Measurements from ENCODE around the gene CACNA2D4. TPM values are rescaled to one million over a fixed set of nuclear protein-coding genes. Genes with fewer than 3 reads are reported as not detected.

CACNA2D4 gene
- total and polyA plus RNA-seq, 2 of the 13 experiments (the other 11 are each of a cell fraction or from before 2014, with no cell fraction given): 14.2 to 136 TPM

GRCh38 chr12:1812650-1813302 is 105.7 kb downstream of the CACNA2D4 start (continued):
- no peak for TF ChIP-seq GTF3A (CRISPR knock-in tag; conservative IDR thresholded peaks at IDR 0.05)
- TF ChIP-seq, protein P1, sequence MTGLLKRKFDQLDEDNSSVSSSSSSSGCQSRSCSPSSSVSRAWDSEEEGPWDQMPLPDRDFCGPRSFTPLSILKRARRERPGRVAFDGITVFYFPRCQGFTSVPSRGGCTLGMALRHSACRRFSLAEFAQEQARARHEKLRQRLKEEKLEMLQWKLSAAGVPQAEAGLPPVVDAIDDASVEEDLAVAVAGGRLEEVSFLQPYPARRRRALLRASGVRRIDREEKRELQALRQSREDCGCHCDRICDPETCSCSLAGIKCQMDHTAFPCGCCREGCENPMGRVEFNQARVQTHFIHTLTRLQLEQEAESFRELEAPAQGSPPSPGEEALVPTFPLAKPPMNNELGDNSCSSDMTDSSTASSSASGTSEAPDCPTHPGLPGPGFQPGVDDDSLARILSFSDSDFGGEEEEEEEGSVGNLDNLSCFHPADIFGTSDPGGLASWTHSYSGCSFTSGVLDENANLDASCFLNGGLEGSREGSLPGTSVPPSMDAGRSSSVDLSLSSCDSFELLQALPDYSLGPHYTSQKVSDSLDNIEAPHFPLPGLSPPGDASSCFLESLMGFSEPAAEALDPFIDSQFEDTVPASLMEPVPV (CRISPR knock-in tag; IDR thresholded peaks at IDR 0.05): no peak
- no peak for TF ChIP-seq SNRNP70 (IDR thresholded peaks at IDR 0.05; ENCODE audit: low read depth, low read length)
- no peak for TF ChIP-seq THAP8 (CRISPR knock-in tag; IDR thresholded peaks at IDR 0.05; ENCODE audit: borderline replicate concordance)

DNA sequence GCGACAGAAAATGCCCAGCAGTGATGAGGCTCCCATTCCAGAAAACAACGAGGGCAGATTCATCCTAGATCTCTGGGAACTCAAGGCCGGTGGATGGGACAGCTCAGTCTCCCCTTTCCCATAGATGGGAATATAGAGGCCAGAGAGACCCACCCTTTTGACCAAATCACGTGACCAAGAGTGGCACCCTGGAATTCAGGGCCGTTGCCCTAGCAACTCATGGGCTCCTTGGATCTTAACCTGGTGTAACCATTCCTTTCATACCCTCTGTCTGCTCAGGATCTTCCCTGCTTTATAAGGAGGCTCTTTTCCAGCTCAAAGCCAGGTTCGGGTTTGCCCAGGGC is 106.5 kb downstream of the CACNA2D4 start:
- intact Hi-C loops (cut with micrococcal nuclease; ENCODE audit: unreplicated experiment): no loop called here
- TF ChIP-seq KLF12 (CRISPR knock-in tag; IDR thresholded peaks at IDR 0.05; ENCODE audit: borderline replicate concordance) (no peak), RFX3 (CRISPR knock-in tag; IDR thresholded peaks at IDR 0.05) (peak; percentile 73), HOXA3 (CRISPR knock-in tag; IDR thresholded peaks at IDR 0.05) (no peak), ZNF790 (CRISPR knock-in tag; IDR thresholded peaks at IDR 0.05; ENCODE audit: borderline replicate concordance) (no peak), CBX5 (CRISPR knock-in tag; IDR thresholded peaks at IDR 0.05; ENCODE audit: borderline replicate concordance) (no peak), RAD51 (IDR thresholded peaks at IDR 0.05; ENCODE audit: borderline replicate concordance) (peak; percentile 90), ZNF121 (CRISPR knock-in tag; IDR thresholded peaks at IDR 0.05) (peak; percentile 86), ZNF512B (CRISPR knock-in tag; IDR thresholded peaks at IDR 0.05; ENCODE audit: borderline replicate concordance) (no peak), SALL2 (CRISPR knock-in tag; IDR thresholded peaks at IDR 0.05) (no peak), RBM22 (optimal IDR thresholded peaks at IDR 0.05; ENCODE audit: low read length) (no peak), ZBTB38 (CRISPR knock-in tag; IDR thresholded peaks at IDR 0.05) (no peak), HDAC2 (CRISPR knock-in tag; IDR thresholded peaks at IDR 0.05) (peak; percentile 14; the same call in 1 of the 2 replicates), ZNF740 (CRISPR knock-in tag; IDR thresholded peaks at IDR 0.05) (0 out of 2 replicates have a peak, but pooled peaks have one; percentile 43)

More for the DNA sequence above, 106.5 kb downstream of the CACNA2D4 start:
- Histone ChIP-seq H3K79me2 (ENCODE audit: insufficient read depth, low read length) (peaks cover 4% of the 10 kb centered on the region), H3K4me2 (ENCODE audit: low read depth, low read length) (peak overlapping the region; percentile 89), H4K20me1 (ENCODE audit: insufficient read depth, low read length) (no peaks in the 10 kb centered on the region), H3K36me3 (replicated peaks in 1 of 2; ENCODE audit: control insufficient read depth in 1 of 2, insufficient read depth in 2 of 2, low read length in 2 of 2) (no peaks in the 10 kb centered on the region), H3K27ac (ENCODE audit: extremely low read length, insufficient read depth, low read length) (peak overlapping the region; percentile 75), H2AFZ (ENCODE audit: low read length) (no peak overlapping the region), H3K9ac (ENCODE audit: insufficient read depth, low read depth, low read length) (peak overlapping the region; percentile 79; the same call in 1 of the 2 replicates), H3K4me3 (replicated peaks in 1 of 3; ENCODE audit: insufficient read depth in 1 of 3, low read depth in 2 of 3, low read length in 3 of 3) (peak overlapping the region; percentile 63 to 80 (median 79)), H3K4me1 (ENCODE audit: insufficient read depth, low read length) (peaks cover 99% of the 10 kb centered on the region), H3K9me3 (ENCODE audit: low read length) (no peaks in the 10 kb centered on the region), H3K27me3 (ENCODE audit: control insufficient read depth in 1 of 2, insufficient read depth in 2 of 2, low read length in 2 of 2) (no peaks in the 10 kb centered on the region)
- FAIRE-seq (no peak), ATAC-seq (peak; percentile 6; the same call in 2 of the 3 replicates), DNase-seq (ENCODE audit: low spot score) (no peak)
- BruUV-seq (replicated peaks): TSS peak; percentile 69
- POLR2A ChIA-PET: interaction anchor here (1.2 to 5.7 kb wide), 4 partner anchors 10 to 26 kb away, joined by 4 to 31 read pairs (median 12); no protein-coding TSS in a partner anchor
- in situ Hi-C loops (cut with HindIII; ENCODE audit: extremely low pct_ligation_motif_present, low pct_unique_long_range_greater_than_20kb): no loop called here
- 24% methylated on average over 4 of the region's 6 CpGs for WGBS (ENCODE audit: low lambda C conversion rate)
- CTCF ChIA-PET (ENCODE audit: low intra/inter-chr PET ratio, low total read pairs): no interaction called here
